GM19438 (cell line): ENCODE results near the gene C1QB.
"Not testable (repeated sequence)": the region's sequence is repeated elsewhere in the genome, so short reads cannot be mapped to it uniquely, and the experiment has no call there.

Source experiments
- ATAC-seq: cut with Tn5 transposase; IDR thresholded peaks from one replicate; pipeline ENCODE4 v1.9.1; 2021; ENCODE audit warnings: low read depth; ENCODE audit not compliant: unreplicated experiment

C1QB gene

GRCh38 chr1:22691031-22691753 is 38.2 kb downstream of the C1QB start:
- no peak for ATAC-seq

- no peak for ATAC-seq
Measured at GRCh38 chr1:22694172-22694571, 41.1 kb downstream of the C1QB start.

GRCh38 chr1:22696610-22697009 is 43.6 kb downstream of the C1QB start:
- ATAC-seq, result no peak

- no peak for ATAC-seq
Measured at GRCh38 chr1:22697980-22698379, 44.9 kb downstream of the C1QB start.

- no peak for ATAC-seq
Measured at GRCh38 chr1:22699681-22700520, 46.9 kb downstream of the C1QB start.

GRCh38 chr1:22702296-22703085 is 49.5 kb downstream of the C1QB start:
- no peak for ATAC-seq

GRCh38 chr1:22704440-22705067 is 51.5 kb downstream of the C1QB start:
- no peak for ATAC-seq

- no peak for ATAC-seq
Measured at GRCh38 chr1:22705586-22705985, 52.5 kb downstream of the C1QB start.

- ATAC-seq, result not testable (repeated sequence)
Measured at GRCh38 chr1:22706100-22706499, 53.1 kb downstream of the C1QB start.

GRCh38 chr1:22708777-22709176 is 55.7 kb downstream of the C1QB start:
- ATAC-seq, result no peak

GRCh38 chr1:22709227-22709626 is 56.2 kb downstream of the C1QB start:
- ATAC-seq, result no peak

GRCh38 chr1:22709891-22710700 is 57.1 kb downstream of the C1QB start:
- ATAC-seq, result no peak

GRCh38 chr1:22710701-22711049 is 57.6 kb downstream of the C1QB start, which contains the start of gene EPHB2:
Gene EPHB2 (plus strand): TSS chr1:22710839. CDS start chr1:22710983, 144 bp downstream.
- ATAC-seq, result no peak

- ATAC-seq, result no peak
Measured at GRCh38 chr1:22711071-22711470, 58.0 kb downstream of the C1QB start.
